AG09309 (cell line): ENCODE measurements around the gene NDUFA7.

Experiments
- DNase-seq: peaks from one replicate; pipeline ENCODE4 v3.0.0-alpha.2; 2010; ENCODE audit warnings: low read depth
- H3K4me3 ChIP-seq: 2 replicates; pipeline ENCODE4 v1.5.1; 2011; ENCODE audit warnings: mild to moderate bottlenecking, low read depth, low read length, moderate library complexity; ENCODE audit not compliant: control insufficient read depth
- TF ChIP-seq, protein P1 (sequence below): IDR thresholded peaks from 2 replicates; pipeline ENCODE4 v1.5.1; 2011; ENCODE audit warnings: mild to moderate bottlenecking, low read depth, low read length, inconsistent platforms; ENCODE audit not compliant: insufficient read depth, control insufficient read depth; ENCODE audit errors: missing control alignments

The NDUFA7 gene

DNA sequence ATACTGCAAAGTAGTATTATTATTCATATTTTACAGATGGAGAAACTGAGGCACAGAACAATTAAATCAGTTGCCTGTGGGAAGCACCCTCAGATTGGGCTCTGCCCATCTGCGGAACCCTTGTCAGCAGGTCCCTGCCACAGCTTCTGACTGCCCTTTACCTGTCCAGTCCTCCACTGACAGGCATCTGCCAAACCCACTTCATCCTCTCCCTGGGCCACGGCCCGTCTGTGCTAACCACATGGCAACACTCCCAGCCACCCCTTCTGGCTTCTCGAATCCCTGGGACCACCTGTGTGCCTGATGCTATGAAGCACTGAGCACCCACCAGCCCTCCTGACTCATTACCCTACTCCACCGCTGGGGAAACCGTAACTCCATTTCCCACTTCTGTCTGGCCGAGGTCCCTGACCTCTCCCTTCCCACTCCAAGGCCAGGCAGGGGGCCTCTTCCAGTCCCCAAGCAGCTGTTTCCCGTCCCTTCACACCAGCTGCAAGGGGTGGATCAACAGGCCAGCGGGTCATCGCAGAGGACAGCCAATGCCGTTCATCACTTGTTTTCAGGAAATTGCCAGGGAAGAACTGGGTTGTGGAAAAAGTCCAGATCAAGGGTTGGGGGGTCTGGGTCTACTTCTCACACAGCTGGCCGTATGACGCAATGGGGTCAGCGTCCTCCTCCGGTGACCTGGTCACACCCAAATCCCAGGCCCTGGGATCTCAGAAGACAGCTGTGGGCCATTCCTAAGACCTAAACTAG lies 19.3 kb upstream of the NDUFA7 start:
- TF ChIP-seq, protein P1, sequence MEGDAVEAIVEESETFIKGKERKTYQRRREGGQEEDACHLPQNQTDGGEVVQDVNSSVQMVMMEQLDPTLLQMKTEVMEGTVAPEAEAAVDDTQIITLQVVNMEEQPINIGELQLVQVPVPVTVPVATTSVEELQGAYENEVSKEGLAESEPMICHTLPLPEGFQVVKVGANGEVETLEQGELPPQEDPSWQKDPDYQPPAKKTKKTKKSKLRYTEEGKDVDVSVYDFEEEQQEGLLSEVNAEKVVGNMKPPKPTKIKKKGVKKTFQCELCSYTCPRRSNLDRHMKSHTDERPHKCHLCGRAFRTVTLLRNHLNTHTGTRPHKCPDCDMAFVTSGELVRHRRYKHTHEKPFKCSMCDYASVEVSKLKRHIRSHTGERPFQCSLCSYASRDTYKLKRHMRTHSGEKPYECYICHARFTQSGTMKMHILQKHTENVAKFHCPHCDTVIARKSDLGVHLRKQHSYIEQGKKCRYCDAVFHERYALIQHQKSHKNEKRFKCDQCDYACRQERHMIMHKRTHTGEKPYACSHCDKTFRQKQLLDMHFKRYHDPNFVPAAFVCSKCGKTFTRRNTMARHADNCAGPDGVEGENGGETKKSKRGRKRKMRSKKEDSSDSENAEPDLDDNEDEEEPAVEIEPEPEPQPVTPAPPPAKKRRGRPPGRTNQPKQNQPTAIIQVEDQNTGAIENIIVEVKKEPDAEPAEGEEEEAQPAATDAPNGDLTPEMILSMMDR, result no peak
- DNase-seq, result no peak
- no peak overlapping the region for H3K4me3 ChIP-seq

DNA sequence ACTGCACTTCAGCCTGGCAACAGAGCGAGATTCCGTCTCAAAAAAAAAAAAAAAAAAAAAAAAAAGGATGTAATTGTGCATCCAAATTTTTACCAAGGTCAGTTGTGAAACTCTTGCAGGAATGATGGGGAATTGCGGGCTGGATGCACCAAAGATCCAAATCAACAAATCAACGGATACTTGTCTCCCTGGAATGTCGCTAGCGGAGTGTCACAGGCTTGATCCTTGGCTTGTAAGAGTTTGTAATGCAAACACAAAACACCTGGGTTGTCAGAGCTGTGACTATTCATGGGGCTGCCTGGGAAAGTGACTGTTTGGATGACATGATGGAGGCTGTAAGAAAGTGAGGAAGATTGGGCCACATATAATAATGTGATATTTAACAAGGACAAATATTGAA lies 17.7 kb upstream of the NDUFA7 start:
- H3K4me3 ChIP-seq, result no peak overlapping the region
- TF ChIP-seq, protein P1, result no peak
- DNase-seq, result no peak

DNA sequence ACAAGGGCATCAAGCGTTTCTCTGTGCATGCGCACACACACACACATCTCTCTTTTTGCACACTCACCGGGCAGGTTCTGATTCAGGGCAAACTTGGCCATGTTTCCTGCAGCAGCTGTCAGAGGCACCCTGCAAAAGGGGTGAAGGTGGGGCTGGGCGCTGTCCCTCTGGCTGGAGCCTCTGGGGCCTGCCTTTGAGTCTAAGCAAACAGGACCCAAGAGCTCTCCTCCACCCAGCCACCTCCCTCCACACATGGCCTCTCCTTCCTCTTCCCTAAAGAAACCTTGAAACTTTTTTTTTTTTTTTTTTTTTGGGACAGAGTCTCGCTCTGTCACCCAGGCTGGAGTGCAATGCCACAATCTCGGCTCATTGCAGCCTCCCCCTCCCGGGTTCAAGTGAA lies 16.6 kb upstream of the NDUFA7 start:
- no peak for DNase-seq
- no peak overlapping the region for H3K4me3 ChIP-seq
- TF ChIP-seq, protein P1, result no peak

DNA sequence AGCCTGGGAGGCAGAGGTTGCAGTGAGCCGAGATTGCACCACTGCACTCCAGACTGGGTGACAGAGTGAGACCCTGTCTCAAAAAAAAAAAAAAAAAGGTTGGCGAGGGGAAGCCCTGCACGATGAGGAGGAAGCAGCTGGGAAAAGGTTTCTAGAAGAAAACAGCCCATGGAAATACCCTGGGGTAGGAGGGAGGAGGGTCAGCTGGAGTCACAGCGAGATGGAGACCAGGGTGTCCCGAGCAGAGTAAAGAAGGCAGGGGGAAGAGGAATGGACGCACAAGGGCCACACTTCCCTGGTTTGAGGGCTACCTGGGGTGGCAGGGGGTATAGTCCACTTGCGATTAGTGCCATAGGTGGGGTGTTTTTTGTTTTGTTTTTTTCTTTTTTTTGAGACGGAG lies 15.5 kb upstream of the NDUFA7 start:
- TF ChIP-seq, protein P1, result no peak
- DNase-seq, result no peak
- H3K4me3 ChIP-seq, result no peak overlapping the region

DNA sequence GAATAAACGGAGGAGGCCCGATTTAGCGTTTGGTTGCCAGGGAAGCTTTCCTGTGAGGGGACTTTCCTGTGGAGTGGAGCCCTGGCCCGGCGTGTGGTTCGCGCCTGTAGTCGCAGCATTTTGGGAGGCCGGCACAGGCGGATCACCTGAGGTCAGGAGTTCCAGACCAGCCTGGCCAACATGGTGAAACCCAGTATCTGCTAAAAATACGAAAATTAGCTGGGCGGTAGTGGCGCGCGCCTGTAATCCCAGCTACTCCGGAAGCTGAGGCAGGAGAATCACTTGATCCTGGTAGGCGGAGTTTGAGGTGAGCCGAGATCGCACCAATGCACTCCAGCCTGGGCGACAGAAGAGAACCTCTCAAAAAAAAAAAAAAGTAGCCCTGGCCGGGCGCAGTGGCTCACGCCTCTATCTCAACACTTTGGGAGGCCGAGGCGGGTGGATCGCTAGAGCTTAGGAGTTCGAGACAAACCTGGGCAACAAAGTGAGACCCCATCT lies 14.9 kb upstream of the NDUFA7 start:
- TF ChIP-seq, protein P1, result no peak
- no peak overlapping the region for H3K4me3 ChIP-seq
- no peak for DNase-seq

DNA sequence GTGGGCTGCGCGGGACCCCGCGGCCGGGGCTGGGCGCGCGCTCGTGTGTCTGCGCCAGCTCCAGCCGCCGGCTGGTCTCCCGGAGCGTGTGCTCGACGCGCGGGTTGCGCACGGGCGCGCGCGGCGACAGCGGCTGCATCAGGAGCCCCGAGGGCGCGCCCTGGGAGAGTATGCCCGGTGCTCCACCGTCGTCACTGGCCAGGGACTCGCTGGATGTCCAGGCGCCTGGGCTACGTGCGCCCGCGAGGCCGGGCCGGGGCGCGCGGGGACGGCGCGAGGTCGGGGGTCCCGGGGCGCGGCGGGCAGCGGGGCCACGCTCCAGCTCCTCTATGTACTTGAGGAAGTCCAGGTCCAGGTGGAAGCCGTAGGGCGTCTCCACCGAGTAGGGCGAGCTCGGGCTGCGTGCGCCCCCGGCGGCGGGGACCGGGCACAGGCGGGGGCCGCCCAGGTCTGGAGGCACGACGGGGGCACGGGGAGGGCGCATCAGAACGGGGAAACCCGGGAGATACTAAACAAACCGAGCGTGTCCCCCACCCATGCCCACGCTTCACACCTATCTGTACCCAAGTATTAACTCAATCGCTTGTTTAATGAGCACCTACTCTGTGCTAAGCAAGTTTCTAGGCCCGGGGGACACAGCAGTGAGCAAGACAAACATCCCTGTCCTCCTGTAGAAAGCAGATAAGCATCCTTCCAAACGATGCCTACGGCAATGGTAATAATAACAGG lies 14.3 kb upstream of the NDUFA7 start:
- no peak overlapping the region for H3K4me3 ChIP-seq
- no peak for DNase-seq
- TF ChIP-seq, protein P1, result no peak
